ENCODE results near the gene NR2C1.

Gene NR2C1

GRCh38 chr12:95117178-95117599 lies 43.8 kb upstream of the NR2C1 start:
- Histone ChIP-seq H3K4me2 (ENCODE audit: low read length) (peak overlapping the region; percentile 30; the same call in 1 of the 2 replicates), H3K9me3 (ENCODE audit: control insufficient read depth, insufficient read depth, low read length) (no peaks in the 10 kb centered on the region), H3K27me3 (ENCODE audit: control insufficient read depth, low read length) (no peaks in the 10 kb centered on the region), H3K36me3 (ENCODE audit: control insufficient read depth, low read length) (peaks cover 70% of the 10 kb centered on the region), H3K27ac (ENCODE audit: low read depth, low read length) (no peak overlapping the region), H4K20me1 (ENCODE audit: control insufficient read depth, insufficient read depth, low read depth, low read length) (no peaks in the 10 kb centered on the region), H3K4me1 (ENCODE audit: control insufficient read depth, low read length) (peaks cover 15% of the 10 kb centered on the region), H3K4me3 (ENCODE audit: low read length) (no peak overlapping the region), H3K9me2 (replicated peaks; ENCODE audit: control insufficient read depth, low read length) (no peaks in the 10 kb centered on the region), H3K79me2 (ENCODE audit: control insufficient read depth, low read length) (peaks cover 5% of the 10 kb centered on the region), H3F3A (ENCODE audit: control insufficient read depth, insufficient read depth) (peaks cover 19% of the 10 kb centered on the region; the same call in 1 of the 2 replicates)
- no peak for TF ChIP-seq EZH2phosphoT487 (IDR thresholded peaks at IDR 0.05; ENCODE audit: borderline replicate concordance, low read length)
- TF ChIP-seq, protein P1, sequence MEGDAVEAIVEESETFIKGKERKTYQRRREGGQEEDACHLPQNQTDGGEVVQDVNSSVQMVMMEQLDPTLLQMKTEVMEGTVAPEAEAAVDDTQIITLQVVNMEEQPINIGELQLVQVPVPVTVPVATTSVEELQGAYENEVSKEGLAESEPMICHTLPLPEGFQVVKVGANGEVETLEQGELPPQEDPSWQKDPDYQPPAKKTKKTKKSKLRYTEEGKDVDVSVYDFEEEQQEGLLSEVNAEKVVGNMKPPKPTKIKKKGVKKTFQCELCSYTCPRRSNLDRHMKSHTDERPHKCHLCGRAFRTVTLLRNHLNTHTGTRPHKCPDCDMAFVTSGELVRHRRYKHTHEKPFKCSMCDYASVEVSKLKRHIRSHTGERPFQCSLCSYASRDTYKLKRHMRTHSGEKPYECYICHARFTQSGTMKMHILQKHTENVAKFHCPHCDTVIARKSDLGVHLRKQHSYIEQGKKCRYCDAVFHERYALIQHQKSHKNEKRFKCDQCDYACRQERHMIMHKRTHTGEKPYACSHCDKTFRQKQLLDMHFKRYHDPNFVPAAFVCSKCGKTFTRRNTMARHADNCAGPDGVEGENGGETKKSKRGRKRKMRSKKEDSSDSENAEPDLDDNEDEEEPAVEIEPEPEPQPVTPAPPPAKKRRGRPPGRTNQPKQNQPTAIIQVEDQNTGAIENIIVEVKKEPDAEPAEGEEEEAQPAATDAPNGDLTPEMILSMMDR (IDR thresholded peaks at IDR 0.05; ENCODE audit: low read depth, low read length, poor library complexity, severe bottlenecking) = peak; percentile 81

DNA sequence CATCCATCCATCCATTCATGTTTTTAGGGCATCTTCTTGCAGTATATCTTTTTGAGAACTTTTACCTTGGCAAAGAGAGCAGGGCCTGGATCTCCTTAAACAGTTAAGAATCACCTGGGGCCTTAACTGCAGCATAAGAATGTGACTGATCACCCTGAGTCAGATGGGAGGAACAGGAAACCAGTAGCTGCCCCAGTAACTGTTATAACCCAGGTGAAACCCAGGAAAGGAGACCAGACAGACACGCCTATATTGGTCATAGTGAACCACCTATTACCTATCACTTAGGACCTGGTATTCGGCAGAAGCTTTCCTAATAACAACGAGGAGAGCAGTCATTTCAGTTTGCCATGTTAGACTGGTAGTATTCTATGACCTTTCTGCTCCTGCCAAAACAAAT lies 43.4 kb upstream of the NR2C1 start:
- no peaks in the 10 kb centered on the region for H3K9me3 ChIP-seq (ENCODE audit: control insufficient read depth, insufficient read depth, low read length)
- no peaks in the 10 kb centered on the region for H3K27me3 ChIP-seq (ENCODE audit: control insufficient read depth, low read length)
- no peak overlapping the region for H3K27ac ChIP-seq (ENCODE audit: low read depth, low read length)
- H3K4me2 ChIP-seq (ENCODE audit: low read length) = no peak overlapping the region
- H3K4me3 ChIP-seq (ENCODE audit: low read length) = no peak overlapping the region
- TF ChIP-seq EZH2phosphoT487 (IDR thresholded peaks at IDR 0.05; ENCODE audit: borderline replicate concordance, low read length) = no peak
- TF ChIP-seq, protein P1 (IDR thresholded peaks at IDR 0.05; ENCODE audit: low read depth, low read length, poor library complexity, severe bottlenecking) = no peak
- no peaks in the 10 kb centered on the region for H4K20me1 ChIP-seq (ENCODE audit: control insufficient read depth, insufficient read depth, low read depth, low read length)
- peaks cover 19% of the 10 kb centered on the region; the same call in 1 of the 2 replicates for H3F3A ChIP-seq (ENCODE audit: control insufficient read depth, insufficient read depth)
- peaks cover 5% of the 10 kb centered on the region for H3K79me2 ChIP-seq (ENCODE audit: control insufficient read depth, low read length)
- H3K9me2 ChIP-seq (replicated peaks; ENCODE audit: control insufficient read depth, low read length) = no peaks in the 10 kb centered on the region
- H3K4me1 ChIP-seq (ENCODE audit: control insufficient read depth, low read length) = peaks cover 15% of the 10 kb centered on the region
- peaks cover 68% of the 10 kb centered on the region for H3K36me3 ChIP-seq (ENCODE audit: control insufficient read depth, low read length)

DNA sequence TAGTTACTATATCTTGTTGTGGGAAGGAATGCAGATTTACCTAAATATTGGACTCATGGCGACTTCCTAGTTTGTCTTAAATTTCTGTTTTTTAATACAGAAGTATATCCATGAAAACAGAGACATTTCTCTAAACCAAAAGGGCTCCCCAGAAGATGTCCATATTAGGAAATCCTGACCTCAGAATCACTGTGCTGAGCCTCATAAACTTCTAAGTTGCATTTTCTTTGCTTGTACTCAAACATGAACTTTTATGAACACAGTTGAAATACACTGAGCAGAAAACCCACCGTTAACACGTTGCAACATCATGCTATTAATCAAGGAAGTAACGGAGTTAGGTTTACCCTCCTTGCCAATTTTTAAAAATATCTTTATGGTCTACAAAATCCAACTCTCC lies 42.9 kb upstream of the NR2C1 start:
- H3K79me2 ChIP-seq (ENCODE audit: control insufficient read depth, low read length) = peaks cover 5% of the 10 kb centered on the region
- TF ChIP-seq, protein P1 (IDR thresholded peaks at IDR 0.05; ENCODE audit: low read depth, low read length, poor library complexity, severe bottlenecking) = no peak
- TF ChIP-seq EZH2phosphoT487 (IDR thresholded peaks at IDR 0.05; ENCODE audit: borderline replicate concordance, low read length) = no peak
- no peaks in the 10 kb centered on the region for H3K9me2 ChIP-seq (replicated peaks; ENCODE audit: control insufficient read depth, low read length)
- peaks cover 15% of the 10 kb centered on the region for H3K4me1 ChIP-seq (ENCODE audit: control insufficient read depth, low read length)
- H3K9me3 ChIP-seq (ENCODE audit: control insufficient read depth, insufficient read depth, low read length) = no peaks in the 10 kb centered on the region
- H3K27me3 ChIP-seq (ENCODE audit: control insufficient read depth, low read length) = no peaks in the 10 kb centered on the region
- no peak overlapping the region for H3K27ac ChIP-seq (ENCODE audit: low read depth, low read length)
- H3K4me3 ChIP-seq (ENCODE audit: low read length) = no peak overlapping the region
- H3F3A ChIP-seq (ENCODE audit: control insufficient read depth, insufficient read depth) = peaks cover 19% of the 10 kb centered on the region; the same call in 1 of the 2 replicates
- H3K4me2 ChIP-seq (ENCODE audit: low read length) = no peak overlapping the region
- no peaks in the 10 kb centered on the region for H4K20me1 ChIP-seq (ENCODE audit: control insufficient read depth, insufficient read depth, low read depth, low read length)
- peaks cover 73% of the 10 kb centered on the region for H3K36me3 ChIP-seq (ENCODE audit: control insufficient read depth, low read length)
